Aorta (tissue), 5 donors: ENCODE results near the gene OR9Q1. TPM values are rescaled to one million over a fixed set of nuclear protein-coding genes. Genes with fewer than 3 reads are reported as not detected.

Experiments
- ATAC-seq: fragments of 200-7000 bp; cut with Tn5 transposase; one replicate; pipeline ENCODE4 v1.9.1; 2022; ENCODE audit warnings: moderate library complexity; ENCODE audit not compliant: low FRiP score
- DNase-seq, 2 donors: peaks; one replicate each; pipeline ENCODE4 v3.0.0-alpha.2; 2020
- H3K27ac ChIP-seq, 2 donors: one replicate each; pipeline ENCODE4 v1.5.1; 2013; ENCODE audit warnings: low read length in 2 of 2, mild to moderate bottlenecking in 2 of 2, moderate library complexity in 2 of 2, control low read depth in 1 of 2, inconsistent platforms in 1 of 2, low read depth in 1 of 2
- H3K27me3 ChIP-seq, 2 donors: one replicate each; pipeline ENCODE4 v1.6.1; 2013; ENCODE audit warnings: control low read depth in 1 of 2, low read length in 1 of 2, mild to moderate bottlenecking in 1 of 2, moderate library complexity in 1 of 2; ENCODE audit not compliant: insufficient read depth in 2 of 2, control insufficient read depth in 1 of 2
- H3K36me3 ChIP-seq, 2 donors: one replicate each; pipeline ENCODE4 v1.6.1; 2013; ENCODE audit warnings: control low read depth in 1 of 2, low read length in 1 of 2, mild to moderate bottlenecking in 1 of 2; ENCODE audit not compliant: insufficient read depth in 2 of 2, control insufficient read depth in 1 of 2
- H3K4me1 ChIP-seq, 2 donors: one replicate each; pipeline ENCODE4 v1.6.1; 2013; ENCODE audit warnings: low read length in 2 of 2, control low read depth in 1 of 2, mild to moderate bottlenecking in 1 of 2, moderate library complexity in 1 of 2; ENCODE audit not compliant: insufficient read depth in 2 of 2, control insufficient read depth in 1 of 2
- H3K4me3 ChIP-seq, 2 donors: one replicate each; pipeline ENCODE4 v1.5.1; 2013; ENCODE audit warnings: low read length in 2 of 2, control low read depth in 1 of 2, mild to moderate bottlenecking in 1 of 2
- H3K9me3 ChIP-seq: one replicate; pipeline ENCODE4 v1.6.1; 2013; ENCODE audit warnings: mild to moderate bottlenecking, low read length; ENCODE audit not compliant: control insufficient read depth
- WGBS, 2 donors: extraction: QIAGEN DNeasy Blood & Tissue Kit; methylation state at CpG; one replicate each; pipeline ENCODE4 v1.1.7; 2013; 5-methylcytosine and 5-hydroxymethylcytosine counted together
- intact Hi-C, 2 donors: fragments of 100-400 bp; cut with DNase I; formaldehyde crosslinking; loops; one replicate each; pipeline versions ENCODE4 v1.14.2 to v1.15.0; 2022
- polyA plus RNA-seq, 2 donors: library from polyadenylated mRNA; stranded (reverse); fragments of 200-250 nt; gene quantifications; one replicate each; pipeline ENCODE4 v1.2.3, GENCODE V29; 2013
- total RNA-seq, 2 donors: library from RNA; stranded (reverse); fragmentation: NEBNext Ultra II Directional; extraction: Animal tissue kit (Norgen Biotek cat#: 25700); gene quantifications; one replicate each; pipeline ENCODE4 v1.2.1, GENCODE V29; 2021
- donor health status: healthy with polysubstance abuse.
- donor health status: Bipolar disorder and iron deficiency.
- donor health status: DM: no; HTN: no; CAD: no.
- donor health status: DM: no; HTN: no; CAD: no.
- donor health status: DM: yes; HTN: yes; CAD: no.

OR9Q1 gene
- total and polyA plus RNA-seq, 4 donors = not detected

DNA sequence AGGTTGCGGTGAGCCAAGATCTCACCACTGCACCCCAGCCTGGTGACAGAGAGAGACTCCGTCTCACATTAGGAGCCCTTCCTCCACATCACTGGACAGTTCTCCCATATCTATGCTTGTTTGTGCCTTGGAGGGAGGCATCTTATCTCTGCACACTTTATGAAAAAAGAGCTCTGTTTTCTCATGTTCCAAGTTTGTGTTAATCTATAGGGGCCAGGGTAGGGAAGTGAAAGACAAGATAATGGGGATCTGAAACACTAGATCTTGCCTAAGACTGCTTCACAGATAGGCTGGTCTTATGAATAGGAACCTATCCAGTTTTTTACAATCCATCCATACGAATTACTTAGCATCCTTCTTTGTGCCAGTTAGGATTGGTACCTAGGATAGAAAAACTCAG lies 24.1 kb downstream of the OR9Q1 start:
- ATAC-seq = no peak
- no peaks in the 10 kb centered on the region for H3K27me3 ChIP-seq
- DNase-seq = no peak
- H3K4me3 ChIP-seq = no peak overlapping the region
- no peaks in the 10 kb centered on the region for H3K4me1 ChIP-seq
- no peak overlapping the region for H3K27ac ChIP-seq
- H3K9me3 ChIP-seq = no peaks in the 10 kb centered on the region
- no peaks in the 10 kb centered on the region for H3K36me3 ChIP-seq
- WGBS, 2 donors = 89 to 95% methylated on average over 3 of the region's 3 CpGs
- intact Hi-C loops = no loop called here

DNA sequence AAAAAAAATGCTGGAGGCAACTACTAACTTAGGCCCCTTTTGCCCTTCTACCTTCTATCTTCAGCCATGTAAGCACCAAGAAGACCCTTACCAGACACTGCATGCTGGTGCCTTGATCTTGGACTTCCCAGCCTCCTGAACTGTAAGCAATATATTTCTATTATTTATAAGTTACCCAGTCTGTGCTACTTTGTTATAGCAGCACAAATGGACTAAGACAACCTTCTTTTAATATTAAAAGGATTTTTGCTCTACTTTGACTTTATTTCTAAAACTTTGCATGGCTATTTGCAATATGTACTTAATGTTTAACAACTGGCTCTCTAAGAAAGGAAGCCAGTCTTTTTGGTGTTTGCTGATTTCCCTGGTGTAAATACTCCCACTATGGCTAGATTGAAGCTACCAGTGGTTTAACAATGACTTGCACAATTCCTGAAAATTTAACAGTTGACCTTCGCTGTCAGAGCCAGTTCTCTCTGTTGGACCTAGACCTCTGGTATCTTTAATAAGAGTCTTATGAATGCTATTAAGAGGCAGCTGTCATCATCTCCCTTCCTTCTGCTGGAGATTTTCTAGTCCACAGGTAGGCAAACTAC lies 32.2 kb downstream of the OR9Q1 start:
- Histone ChIP-seq H3K36me3 (no peaks in the 10 kb centered on the region), H3K27ac (no peak overlapping the region), H3K4me1 (no peaks in the 10 kb centered on the region), H3K27me3 (no peaks in the 10 kb centered on the region), H3K4me3 (no peak overlapping the region), H3K9me3 (no peaks in the 10 kb centered on the region)
- intact Hi-C loops = no loop called here
- 94 to 100% methylated on average over 1 of the region's 1 CpG for WGBS, 2 donors
- ATAC-seq = no peak
- no peak for DNase-seq

DNA sequence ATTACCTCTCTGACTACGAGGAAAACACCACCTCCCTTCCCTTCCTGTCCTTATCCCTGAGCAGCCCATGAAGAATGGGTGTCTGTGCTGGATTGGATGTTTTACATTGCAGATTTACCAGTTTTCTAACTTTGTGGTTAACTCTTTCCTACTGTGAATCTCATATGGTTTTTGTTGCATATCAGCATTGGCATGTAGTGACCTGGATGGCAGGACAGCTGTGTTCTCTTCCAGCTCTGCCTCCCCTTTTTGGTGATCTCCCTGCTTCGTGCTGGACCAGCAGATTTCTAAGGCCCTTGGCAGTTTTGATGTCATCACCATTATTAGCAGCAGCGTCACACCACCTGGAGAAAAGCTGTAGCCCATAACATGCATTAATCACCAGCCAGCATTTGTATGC lies 33.8 kb downstream of the OR9Q1 start:
- DNase-seq (no peak), ATAC-seq (no peak)
- H3K4me3 ChIP-seq = no peak overlapping the region
- no peak overlapping the region for H3K27ac ChIP-seq
- no peaks in the 10 kb centered on the region for H3K36me3 ChIP-seq
- intact Hi-C loops = no loop called here
- H3K9me3 ChIP-seq = no peaks in the 10 kb centered on the region
- 92 to 93% methylated on average over 3 of the region's 3 CpGs for WGBS, 2 donors
- H3K4me1 ChIP-seq = no peaks in the 10 kb centered on the region
- no peaks in the 10 kb centered on the region for H3K27me3 ChIP-seq

DNA sequence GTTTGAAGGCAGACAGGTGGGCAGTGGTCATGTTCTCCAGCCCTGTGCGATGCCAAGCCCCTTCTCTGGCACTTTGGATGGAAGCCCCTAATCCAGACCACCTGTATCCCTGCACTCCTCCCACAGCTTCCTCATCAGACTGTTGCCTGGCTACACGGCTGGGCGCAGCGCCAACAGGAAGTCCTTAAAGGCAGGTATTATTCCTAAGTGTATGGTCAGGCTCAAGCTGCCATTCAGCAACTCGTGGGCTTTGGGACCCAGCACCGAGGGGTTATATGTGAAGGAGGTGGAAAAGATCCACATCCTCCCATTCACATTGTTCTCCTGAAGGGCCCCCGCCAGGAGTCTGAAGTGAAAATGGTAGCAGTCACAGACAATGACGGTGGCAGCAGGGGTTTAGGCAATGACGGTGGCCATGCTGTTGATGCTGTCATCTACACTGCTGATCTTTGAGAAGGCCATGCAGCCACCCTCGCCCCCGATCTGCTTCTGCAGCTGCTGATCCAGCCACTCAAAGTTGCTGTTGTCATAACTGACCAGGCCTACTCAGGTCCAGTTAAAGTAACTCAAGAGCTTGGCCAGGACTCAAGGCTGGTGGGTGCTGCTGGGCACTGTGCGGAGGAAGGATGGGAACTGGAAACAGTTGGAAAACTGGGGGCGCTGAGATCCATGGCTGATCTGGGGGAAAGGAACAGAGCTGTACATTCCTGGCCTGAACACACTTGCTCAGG lies 34.8 kb downstream of the OR9Q1 start:
- Histone ChIP-seq H3K27me3 (no peaks in the 10 kb centered on the region), H3K4me1 (no peaks in the 10 kb centered on the region), H3K4me3 (no peak overlapping the region), H3K27ac (peak overlapping the region; percentile 7 to 52), H3K36me3 (no peaks in the 10 kb centered on the region), H3K9me3 (no peaks in the 10 kb centered on the region)
- peak; percentile 15 for ATAC-seq
- intact Hi-C loops = no loop called here
- DNase-seq = peak; percentile 56 to 78
- 36% methylated on average over 13 of the region's 13 CpGs for WGBS, 2 donors

DNA sequence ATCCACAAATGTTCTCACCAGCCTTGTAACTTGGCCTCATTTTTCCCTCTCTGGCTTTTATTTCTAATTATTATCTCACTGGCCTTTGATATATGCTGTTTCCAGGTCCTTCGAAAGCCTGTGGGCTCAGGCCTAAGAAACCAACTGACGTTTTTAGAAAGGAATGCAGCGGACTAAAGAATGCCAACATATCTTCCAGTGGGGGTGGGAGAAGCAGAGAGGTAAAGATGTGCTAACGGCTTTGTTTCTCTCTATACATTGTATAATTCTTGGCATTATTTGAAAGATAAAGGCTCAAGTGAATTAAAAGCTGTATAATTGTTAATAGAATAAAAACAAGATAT lies 35.3 kb downstream of the OR9Q1 start:
- H3K36me3 ChIP-seq = no peaks in the 10 kb centered on the region
- H3K27ac ChIP-seq = peak overlapping the region in 1 of 2 donors; percentile 52
- no peak overlapping the region for H3K4me3 ChIP-seq
- H3K27me3 ChIP-seq = no peaks in the 10 kb centered on the region
- no peaks in the 10 kb centered on the region for H3K9me3 ChIP-seq
- WGBS, 2 donors = 4 to 6% methylated on average over 4 of the region's 4 CpGs
- H3K4me1 ChIP-seq = no peaks in the 10 kb centered on the region
- intact Hi-C loops = no loop called here
- DNase-seq (no peak), ATAC-seq (peak; percentile 66)

DNA sequence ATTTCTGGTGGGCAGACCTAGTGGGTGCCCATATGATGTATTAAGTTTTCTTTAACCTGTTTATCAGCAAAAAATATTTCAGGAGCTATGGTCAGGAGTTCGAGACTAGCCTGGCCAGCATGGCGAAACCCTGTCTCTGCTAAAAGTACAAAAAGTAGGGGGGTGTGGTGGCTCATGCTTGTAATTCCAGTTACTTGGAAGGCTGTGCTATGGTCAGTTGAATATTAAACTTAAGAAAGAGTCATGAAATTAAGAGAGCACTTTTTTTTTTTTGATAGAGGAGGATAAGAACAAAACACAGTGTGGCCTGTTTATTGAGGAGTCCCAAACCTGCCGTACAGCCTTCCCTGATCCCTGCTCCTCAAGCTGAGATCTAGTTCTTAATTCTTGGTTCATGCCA lies 36.9 kb downstream of the OR9Q1 start:
- intact Hi-C loops = no loop called here
- Histone ChIP-seq H3K4me3 (no peak overlapping the region), H3K9me3 (no peaks in the 10 kb centered on the region), H3K27me3 (no peaks in the 10 kb centered on the region), H3K27ac (no peak overlapping the region), H3K4me1 (no peaks in the 10 kb centered on the region), H3K36me3 (no peaks in the 10 kb centered on the region)
- ATAC-seq (no peak), DNase-seq (no peak)
- WGBS, 2 donors = 77 to 79% methylated on average over 3 of the region's 3 CpGs

DNA sequence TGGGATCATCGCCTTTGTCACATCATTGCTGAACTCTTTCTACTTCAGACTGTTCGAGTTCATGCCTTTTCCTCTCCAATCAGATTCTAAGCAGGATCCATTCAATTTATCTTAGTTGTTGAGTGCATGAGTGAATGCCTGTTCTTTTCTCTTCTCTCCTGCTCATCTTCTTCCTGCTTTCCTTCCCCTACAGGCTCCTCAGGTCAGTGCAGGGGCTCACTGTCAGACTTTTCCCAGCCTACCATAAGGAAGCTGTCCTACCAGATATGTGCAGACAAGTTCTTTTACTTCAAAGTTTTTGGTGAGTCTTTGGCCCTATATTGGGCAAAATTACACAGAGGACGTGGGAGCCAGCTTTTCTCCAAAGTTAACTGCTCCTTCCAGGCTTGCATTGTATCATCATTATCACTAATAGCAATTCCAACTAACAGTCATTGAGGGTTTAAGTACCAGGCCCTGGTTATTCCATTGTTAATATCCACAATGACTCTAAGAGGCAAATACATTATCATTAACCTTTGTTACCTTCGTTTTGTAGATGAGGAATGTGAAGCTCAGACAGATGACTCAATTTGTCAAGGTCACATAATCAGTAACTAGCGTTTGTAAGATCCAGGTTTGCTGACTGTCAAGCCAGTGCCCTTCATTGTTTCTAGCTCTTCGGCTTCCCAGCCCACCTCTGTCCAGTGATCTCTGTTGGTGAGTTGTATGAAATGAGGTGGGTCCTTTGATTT lies 37.4 kb downstream of the OR9Q1 start:
- Histone ChIP-seq H3K4me1 (no peaks in the 10 kb centered on the region), H3K4me3 (no peak overlapping the region), H3K27ac (no peak overlapping the region), H3K27me3 (no peaks in the 10 kb centered on the region), H3K36me3 (no peaks in the 10 kb centered on the region), H3K9me3 (no peaks in the 10 kb centered on the region)
- ATAC-seq = no peak
- DNase-seq = no peak
- intact Hi-C loops = no loop called here
- WGBS, 2 donors = 76 to 83% methylated on average over 6 of the region's 6 CpGs

DNA sequence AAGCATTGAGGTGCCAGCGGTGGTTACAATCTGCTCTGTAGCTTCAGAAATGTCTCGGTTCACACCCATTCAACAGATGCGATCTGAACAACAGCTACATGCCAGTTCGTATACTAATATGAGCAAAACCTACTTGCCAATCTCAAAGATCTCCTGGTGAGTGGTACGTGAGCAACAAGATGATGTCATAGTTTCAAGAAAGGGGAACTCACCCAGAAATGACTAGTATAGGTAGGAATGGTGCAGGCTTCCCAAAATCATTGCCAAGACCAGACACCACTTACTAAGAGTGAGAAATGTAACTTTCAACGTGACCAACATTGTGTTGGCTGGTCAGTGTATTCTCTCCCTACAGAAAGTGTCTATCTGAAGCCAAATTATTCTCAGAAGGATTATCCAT lies 38.1 kb downstream of the OR9Q1 start:
- WGBS, 2 donors = 46 to 49% methylated on average over 6 of the region's 6 CpGs
- Histone ChIP-seq H3K4me3 (no peak overlapping the region), H3K9me3 (no peaks in the 10 kb centered on the region), H3K27me3 (no peaks in the 10 kb centered on the region), H3K27ac (no peak overlapping the region), H3K4me1 (no peaks in the 10 kb centered on the region), H3K36me3 (no peaks in the 10 kb centered on the region)
- ATAC-seq (no peak), DNase-seq (no peak)
- intact Hi-C loops = no loop called here

DNA sequence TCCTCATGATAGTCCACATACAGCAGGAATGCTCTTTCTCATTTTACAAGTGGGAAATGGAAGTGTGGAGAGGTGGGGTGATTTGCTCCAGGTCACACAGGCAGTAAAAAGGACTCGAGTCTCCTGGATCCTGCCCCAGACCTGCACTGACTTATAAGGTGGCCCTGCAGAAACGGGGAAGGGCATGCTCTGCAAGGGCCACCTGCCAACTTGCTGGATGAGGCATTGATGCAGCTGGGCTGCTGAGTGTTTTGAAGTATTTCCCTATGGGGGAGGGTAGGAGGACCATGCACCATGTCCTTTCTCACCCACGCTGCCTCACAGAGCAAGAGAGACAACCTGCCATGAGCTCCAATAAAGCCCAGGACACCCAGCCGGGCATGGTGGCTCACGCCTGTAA lies 44.0 kb downstream of the OR9Q1 start:
- Histone ChIP-seq H3K27me3 (no peaks in the 10 kb centered on the region), H3K9me3 (no peaks in the 10 kb centered on the region), H3K4me1 (no peaks in the 10 kb centered on the region), H3K36me3 (no peaks in the 10 kb centered on the region), H3K27ac (no peak overlapping the region), H3K4me3 (no peak overlapping the region)
- 62 to 68% methylated on average over 5 of the region's 5 CpGs for WGBS, 2 donors
- DNase-seq (no peak), ATAC-seq (no peak)
- intact Hi-C loops = no loop called here
